ENCODE data around the gene SPTBN5.

The SPTBN5 gene

DNA sequence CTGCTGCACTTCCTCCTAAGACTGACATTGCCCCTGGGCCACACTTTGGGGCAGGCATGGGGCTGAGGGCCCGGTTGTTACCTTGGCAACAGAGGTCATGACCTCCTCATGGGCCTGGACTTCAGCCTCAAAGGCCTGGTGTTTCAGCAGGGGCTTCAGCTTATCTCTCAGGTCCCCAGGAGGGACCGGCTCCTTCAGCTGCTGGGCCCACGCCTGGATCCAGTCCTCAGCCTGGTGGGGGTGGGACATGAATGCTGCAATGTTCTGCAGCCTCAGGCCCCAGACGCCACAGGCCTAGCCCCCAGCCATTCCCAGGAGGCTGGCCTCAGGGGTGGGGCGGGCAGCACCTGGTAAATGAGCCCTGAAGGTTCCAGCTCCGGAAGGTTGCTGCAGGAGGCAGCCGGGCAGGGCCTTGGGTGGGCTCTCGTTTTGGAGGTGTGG is 27.6 kb downstream of the SPTBN5 start:
- DNase-seq (ENCODE audit: low read depth), result no peak

DNA sequence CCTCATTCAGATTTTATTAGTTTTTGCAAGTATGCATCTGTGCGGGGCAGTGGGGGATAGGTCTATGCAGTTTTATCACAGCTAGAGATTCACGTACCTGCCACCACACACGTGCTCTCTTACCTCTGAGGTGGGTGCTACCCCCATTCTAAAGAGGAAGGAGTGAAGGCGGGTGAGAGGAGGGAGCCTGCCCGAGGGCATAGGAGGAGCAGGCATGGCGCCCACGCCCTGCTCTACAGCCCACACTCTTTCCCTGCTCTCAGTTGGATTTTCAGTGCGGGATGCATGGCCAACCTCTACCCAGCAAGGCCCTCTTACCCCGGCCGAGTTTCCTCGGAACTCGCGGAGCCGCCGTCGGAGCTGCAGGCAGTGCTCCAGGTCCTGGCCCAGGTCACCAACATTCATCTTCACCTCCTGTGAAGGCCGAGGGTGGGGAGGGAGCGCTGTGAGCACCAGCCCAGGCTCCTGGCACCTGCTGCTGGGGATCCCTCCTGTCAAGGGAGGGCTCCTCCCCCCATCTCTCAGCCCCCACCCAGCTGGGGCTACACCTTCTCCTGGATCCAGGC is 28.3 kb downstream of the SPTBN5 start:
- DNase-seq (ENCODE audit: low read depth), result no peak

DNA sequence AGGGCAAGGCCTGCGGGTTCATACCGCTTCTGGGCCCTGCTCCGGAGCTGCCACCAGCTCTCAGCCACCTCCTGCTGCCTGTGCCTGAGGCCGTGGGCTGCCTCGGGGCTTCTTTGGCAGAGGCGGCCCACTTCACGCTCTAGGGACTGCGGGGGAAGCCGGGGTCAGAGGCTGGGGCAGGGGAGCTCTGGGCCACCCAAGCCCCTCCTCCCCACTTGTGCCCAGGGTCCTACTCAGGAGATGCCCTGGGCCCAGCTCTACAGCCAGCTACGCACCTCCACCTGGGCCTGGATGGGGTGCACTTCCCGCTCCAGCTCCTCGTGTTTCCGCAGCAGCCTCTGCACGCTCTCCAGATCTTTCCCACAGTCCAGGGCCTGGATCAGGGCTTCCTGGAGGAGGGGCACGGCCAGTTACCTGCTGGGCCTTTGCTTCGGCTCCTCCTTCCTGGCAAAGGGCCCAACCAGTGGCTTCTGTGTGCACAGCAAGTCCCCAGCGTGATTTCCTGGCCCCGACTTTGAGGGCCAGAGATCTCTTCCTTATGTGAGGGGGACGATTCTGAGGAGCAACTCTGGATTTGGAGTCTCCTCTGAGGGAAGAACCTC is 31.2 kb downstream of the SPTBN5 start:
- DNase-seq (ENCODE audit: low read depth), result no peak

DNA sequence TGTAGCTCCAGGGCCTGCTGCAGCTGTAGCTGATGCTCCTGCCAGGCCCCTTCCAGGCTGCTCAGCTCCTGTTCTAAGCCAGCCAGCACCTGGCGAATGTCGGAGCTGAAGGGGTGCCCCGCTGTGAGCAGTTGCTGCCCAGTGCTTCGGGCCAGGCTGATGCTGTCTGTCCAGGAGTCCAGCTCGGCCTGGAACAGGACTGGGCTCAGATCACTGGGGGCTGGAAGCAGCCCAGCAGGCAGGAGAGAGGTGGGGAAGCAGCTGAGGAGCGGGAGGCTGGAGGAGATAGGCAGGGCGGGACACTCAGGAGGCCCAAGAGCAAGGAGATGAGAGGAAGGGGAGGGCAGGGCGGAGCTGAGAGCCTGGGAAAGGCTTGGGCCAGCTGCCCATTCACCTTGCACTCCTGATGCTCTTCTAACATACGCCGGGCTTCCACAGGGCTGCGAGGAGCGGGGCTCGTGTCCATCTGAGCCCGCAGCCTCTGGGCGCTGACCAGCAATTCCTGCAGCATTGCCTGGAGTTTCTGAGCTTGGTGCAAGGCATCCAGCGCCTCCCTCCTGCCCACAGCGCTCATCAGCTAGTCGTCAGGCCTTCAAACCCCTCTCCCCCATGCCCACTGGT is 32.0 kb downstream of the SPTBN5 start:
- no peak for DNase-seq (ENCODE audit: low read depth)

DNA sequence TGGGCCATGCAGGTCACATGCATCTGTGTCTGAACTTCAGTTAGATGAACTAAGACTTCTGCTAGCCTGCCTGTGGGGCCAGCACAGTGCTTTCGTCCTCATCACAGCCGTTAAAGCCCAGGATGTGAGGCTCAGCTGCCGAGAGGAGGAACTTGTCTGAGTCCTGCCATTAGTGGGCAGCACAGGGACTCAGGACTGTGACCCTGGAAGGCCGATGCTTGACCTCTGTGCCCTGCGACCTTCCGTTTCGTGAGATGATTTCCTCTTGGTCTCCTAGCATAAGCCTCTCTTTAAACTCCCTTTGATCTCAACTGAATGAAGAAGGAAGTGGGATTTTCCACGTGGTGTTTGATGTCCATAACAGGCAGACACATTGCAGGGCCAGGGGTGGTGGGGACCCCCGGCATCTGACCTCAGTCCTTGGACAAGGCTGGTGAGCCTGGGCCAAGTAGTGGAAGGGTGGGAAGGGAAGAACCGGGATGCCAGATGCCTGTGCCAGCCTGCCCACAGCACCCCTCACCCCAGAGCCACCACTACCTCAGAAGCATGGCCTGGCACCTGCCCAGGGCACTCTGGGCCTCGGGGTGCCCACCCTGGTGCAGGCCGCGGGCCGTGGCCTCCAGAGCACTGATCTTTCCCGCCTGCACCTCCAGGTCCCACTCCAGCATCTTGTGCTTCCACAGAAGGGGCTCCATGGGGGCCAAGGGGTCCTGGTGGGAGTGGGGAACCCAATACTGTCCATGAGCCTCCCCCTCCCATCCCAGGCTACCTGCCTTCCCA is 33.6 kb downstream of the SPTBN5 start:
- DNase-seq (ENCODE audit: low read depth), result no peak

DNA sequence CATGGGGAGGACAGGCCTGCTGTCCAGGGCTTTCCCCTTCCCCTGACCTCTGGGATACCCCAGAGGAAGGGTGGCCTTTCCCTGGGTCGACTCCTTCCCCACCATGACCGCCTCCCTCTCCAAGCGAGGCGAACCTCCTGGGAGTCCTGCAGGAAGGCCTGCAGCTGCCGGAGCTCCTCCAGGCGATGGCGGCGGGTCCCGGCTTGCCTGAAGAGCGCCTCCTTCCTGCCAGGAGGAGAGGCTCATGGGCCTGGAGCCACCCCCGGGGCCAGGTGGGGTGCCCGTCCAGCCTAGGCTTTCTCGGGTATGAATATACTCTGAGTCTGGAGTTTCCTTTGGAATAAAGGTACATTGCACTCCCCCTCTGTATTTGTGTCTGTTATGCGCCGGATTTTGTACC is 35.1 kb downstream of the SPTBN5 start:
- DNase-seq (ENCODE audit: low read depth), result no peak

DNA sequence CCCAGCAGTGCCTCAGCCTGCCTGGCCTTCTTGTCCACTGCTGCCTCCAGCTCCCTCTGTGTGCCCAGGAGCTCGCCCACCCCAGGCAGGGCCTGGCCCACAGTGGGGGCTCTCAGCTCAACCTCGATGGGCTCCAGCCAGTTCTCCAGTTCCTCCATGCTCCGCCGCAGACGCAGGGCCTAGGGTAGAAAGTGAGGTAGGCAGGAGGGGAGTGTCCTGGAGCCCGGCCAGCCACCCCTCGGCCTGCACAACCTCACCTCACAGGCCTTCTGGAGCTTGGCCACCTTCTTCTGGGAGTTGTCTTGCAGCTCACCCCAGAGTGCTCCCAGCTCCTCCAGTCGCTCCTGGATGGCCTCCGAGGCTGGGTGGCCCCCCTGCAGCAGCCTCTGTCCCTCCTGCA is 36.5 kb downstream of the SPTBN5 start:
- no peak for DNase-seq (ENCODE audit: low read depth)

DNA sequence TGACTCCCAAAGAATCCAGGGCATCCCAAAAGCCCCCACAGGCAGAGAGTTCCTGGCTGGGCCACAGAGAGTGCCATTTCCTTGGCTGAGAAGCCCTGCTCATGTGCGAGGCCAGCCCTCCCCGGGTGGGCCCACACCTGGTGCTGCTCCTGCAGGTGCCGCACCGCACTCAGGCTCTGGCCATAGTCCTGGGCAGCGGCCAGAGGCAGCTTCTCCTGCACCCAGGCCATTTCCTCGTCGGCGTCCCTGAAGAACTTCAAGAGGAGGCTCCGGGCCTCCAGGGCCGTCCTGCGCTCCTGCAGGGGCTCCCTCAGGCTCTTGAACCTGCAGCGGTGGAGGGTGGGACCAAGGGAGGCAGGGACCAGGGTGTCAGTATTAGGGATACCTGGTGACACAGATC is 37.1 kb downstream of the SPTBN5 start:
- no peak for DNase-seq (ENCODE audit: low read depth)

DNA sequence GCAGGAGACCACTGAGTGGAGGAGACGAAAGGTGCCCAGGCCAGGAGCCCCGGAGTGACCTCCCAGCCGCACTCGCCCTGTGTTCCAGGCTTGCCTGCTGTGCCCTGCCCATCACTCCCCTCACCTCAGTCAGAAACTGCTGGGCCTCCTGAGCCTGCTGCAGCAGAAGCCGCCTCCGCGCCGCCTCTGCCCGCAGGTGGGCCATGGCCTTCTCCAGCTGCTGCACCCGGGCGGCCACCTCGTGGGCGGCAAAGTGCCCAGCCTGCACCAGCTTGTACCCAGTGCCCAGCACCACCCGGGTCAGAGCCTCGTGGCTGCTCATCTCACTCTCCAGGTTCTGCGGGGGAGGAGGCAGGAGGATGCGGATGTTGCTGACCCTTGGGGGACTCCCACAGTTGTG is 37.6 kb downstream of the SPTBN5 start:
- no peak for DNase-seq (ENCODE audit: low read depth)

DNA sequence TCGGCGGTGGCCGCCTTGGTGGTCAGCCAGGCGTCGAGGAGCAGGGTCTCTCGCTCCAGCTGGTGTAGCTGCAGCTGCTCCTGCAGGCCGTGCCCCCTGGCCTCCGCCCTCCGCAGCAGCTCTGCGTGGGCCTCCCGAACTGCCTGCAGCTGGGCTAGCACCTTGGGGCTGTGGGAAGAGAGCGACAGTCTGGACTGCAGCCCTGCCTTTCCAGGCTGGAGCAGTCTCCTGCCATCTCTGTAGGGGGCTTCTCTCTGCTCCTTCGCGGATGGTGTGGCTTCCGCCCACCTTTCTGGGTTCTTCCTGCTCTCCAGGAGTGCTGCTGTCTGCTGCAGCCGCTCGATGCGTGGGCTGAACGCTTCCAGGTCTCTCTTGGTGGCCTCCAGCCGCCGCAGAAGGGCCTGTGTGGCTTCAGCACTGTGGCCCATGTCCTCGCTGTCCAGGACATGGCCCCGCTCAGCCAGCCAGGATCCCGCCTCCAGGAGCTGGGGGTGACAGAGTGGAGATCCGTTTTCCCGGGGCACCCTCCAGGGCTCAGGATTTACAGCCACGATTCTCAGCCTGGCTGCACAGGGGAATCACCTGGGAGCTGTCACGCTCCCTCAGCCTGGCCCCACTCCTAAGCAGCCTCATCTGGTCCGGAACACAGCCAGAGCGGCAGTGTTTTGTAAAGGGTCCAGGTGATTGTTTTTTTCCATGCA is 38.4 kb downstream of the SPTBN5 start:
- no peak for DNase-seq (ENCODE audit: low read depth)

DNA sequence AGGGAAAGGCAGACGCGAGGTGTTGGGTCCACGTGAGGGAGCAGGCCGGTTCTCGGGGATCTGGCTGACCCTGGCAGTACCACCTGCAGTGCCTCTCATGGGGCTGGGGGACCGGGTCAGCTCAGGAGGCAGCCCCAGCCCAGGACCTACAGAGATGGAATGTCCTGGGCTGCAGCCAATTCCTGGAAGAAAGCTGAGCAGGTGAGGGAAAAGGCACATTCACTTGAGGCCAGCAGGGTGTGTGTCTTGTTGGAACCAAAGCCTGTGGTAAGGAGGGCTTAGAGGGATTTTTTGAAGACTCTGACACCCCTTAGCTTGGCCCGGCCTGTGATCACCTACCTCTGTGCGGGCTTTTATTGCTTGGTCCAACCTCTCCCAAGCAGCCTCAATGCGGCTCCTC is 39.4 kb downstream of the SPTBN5 start:
- DNase-seq (ENCODE audit: low read depth), result no peak

DNA sequence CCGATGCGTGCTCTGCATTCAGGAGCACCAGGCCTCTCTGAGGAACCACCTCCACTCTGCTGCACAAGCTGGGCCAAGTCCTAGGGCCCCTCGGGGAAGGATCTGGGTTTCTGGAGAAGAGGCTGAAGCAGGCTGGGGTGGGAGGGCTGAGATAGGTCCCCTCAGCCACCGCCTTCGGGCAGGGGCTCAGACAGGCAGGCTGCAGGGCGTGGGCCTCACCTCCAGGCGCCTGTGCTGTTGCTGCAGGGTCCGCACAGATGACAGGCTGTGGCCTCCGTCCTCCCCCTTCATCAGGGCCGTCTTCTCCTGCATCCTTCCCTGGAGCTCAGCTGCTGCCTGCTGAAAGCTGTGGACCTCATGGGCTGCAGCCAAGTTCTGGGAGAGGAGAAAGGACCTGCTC is 40.0 kb downstream of the SPTBN5 start:
- DNase-seq (ENCODE audit: low read depth), result no peak

DNA sequence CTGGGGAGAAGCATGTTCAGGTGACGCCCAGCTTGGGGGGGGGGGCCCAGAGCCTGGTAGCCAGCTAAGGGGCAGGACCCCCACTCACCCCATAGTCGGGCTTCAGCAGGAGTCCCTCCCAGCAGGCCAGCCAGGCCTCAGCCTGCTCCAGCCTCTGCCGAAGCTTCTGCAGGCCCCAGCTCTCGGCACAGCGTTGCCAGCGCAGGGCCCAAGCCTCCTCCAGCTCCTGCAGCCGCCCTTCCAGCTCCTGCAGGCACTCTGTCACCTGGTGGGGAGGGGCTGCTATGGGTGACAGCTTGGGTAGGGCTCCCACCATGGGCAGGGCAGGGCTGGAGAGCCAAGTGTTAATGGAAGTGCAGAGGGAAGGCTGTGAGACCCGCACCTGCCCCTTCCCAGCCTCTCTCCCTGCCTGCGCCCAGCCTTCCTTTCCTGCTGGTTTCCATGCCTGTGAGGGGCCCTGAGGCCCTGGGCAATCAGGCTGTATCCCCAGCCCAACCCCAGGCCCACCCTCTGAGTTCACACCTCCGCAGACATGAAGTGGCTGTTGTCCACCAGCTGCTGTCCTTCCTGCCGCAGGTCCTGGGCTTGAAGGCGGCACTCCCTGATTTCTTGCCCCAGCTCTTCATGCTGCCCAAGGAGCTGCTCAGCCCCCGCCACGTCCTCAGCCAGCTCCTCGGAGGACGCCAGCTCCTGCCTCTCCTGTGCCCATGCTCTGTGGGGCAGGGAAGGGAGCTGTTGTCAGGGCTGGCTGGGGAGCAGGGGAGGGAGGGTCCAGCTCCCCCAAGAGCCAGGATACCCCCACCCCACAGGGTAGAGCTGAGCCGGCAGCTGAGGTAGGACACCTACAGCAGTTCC is 40.9 kb downstream of the SPTBN5 start:
- DNase-seq (ENCODE audit: low read depth), result no peak

DNA sequence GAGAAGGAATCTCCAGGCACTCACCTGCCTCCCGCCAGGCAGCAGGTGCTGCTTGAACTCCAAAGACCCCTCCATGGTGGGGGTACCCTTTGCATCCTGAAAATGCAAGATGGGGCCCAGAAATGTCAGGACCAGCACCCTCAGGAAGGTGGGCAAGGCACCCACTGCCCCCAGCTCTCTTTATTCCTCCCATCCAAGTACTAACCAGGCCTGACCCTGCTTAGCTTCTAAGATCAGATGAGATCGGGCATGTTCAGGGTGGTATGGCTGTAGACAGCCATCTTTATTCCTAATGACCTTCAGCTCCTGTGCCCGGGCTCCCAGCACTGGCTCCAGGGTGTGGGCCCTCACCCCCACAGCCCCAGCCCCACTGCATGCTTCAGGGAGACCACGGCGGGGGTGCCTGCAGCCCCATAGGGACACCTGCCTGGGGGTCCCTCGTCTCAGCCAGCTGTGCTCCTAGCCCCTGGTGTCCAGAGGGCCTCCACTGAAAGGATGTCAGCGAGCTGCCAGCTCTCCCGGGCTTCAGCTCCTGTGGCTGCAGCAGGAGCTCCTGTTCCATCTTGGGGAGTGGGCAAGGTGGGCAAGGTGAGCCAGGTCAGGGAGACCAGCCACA is 42.0 kb downstream of the SPTBN5 start:
- no peak for DNase-seq (ENCODE audit: low read depth)

DNA sequence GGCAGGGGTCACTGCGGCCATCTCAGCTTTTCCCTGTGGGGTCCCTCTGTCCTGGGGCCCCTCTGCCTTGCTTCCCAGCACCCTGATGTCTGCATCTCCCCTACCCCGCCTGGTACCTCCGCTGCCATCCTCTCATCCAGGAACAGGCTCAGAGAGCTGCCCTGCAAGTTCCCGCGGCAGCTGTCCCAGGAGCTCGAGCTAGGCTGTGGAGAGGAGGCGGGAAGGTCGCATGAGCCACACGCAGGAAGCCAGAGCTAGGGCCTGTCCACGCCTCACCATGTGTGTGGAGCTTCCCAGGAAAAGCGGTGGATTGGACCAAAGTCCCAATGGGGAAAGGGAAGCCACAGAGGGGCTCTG is 42.7 kb downstream of the SPTBN5 start:
- no peak for DNase-seq (ENCODE audit: low read depth)

DNA sequence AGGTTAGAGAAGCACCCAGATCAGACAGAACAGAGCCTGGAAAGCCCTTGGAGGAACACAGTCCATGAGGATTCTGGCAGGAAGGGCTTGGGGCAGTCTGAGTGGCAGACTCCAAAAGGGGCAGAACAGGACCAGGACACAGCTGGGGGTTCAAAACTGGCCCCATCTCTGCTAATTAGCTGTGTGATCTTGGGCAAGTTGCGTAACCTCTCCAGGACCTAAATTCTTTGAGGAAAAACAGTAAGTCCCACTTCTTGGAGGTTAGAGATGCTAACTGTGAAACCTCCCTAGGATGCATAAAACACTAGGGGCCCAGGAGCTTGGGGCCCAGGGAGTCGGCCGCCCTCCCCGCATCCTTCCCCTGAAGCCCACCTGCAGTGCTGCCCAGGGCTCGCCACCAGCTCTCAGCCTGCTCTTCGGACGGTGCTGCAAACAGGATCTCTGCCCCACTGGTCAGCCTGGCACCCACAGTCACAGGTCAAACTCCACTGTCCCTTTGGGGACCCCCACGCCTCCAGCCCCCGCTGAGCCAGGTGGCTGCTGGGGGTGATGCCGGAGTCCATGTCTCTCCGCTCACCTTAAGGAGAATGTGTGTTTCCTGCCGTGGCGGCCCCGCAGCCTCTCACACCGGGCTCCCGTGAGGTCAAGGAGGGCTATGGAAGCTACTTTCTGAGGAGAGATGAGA is 43.2 kb downstream of the SPTBN5 start:
- no peak for DNase-seq (ENCODE audit: low read depth)

DNA sequence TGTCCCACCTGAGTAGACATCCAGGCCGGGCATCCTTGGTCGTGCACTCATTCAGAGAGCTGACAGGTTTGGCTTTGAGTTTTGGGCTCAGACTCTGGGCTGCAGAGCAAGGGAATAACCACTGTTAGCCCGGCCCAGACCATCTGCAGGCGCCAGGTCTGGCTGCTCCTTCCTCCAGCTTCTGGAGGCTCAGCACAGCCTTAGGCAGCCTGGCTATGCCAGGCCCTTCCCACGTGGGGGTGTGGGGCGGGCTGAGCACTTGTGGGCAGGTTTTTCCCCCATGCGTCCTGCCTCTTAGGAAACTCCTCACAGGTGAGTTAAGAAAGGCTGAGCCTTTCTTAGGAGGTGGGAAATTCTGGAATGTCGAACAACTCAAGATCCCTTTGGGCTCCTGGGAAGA is 44.0 kb downstream of the SPTBN5 start:
- no peak for DNase-seq (ENCODE audit: low read depth)

DNA sequence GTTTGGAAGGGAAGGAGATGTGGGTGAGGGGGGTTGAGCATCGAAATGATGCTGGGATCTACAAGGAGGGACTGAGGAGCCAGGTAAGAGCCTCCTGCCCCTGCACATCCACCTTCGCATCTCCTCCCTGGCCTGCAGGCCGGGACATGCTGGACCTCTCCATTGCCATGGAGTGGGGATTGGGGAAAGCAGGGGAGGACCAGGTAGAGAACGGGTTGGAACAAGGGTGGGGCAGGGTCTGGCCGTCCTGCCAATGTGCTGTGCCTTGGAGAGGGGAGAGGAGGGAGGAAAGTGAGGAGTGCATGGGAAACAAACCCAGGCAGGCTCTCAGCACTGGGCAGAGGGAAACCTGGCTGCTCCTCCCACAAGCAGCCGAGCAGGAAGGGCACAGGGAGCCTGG is 44.6 kb downstream of the SPTBN5 start:
- no peak for DNase-seq (ENCODE audit: low read depth)

DNA sequence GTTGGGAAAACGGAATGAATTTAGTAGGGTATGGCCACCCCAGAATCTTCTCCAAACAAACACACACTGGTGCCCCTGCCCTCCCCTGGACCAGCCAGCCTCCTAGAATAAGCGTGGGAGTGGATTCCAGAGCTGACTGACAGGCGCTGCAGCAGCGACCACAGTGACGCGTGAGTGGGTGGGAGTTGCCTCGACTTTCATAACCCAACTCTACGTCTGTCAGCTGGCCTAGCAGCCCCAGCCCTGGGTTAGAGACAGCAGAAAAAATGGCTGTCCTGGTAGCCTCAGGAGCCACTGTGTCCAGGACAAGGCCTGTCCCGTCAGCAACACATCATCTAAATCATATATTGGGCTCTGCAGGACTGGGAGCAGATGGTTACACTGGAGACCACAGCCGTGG is 45.2 kb downstream of the SPTBN5 start:
- DNase-seq (ENCODE audit: low read depth), result no peak

DNA sequence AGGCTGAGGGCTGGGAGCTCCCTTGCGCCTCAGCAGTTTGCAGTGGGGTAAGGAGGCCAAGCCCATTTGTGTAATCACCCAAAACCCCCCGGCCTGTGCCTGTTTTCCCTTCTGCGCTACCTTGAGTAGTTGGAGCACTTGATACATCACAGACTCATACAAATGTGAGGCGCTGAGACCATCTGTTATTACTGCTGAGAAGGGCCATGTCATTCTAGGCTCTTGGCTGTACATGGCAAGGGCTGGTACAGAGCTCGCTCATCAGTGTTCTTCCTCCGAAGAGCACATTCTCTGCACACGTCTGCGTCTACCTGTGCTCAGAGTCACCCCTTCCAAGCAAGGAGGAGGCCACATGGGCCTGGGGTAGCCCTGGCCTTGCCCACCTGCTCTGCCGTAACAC is 45.9 kb downstream of the SPTBN5 start:
- DNase-seq (ENCODE audit: low read depth), result no peak

DNA sequence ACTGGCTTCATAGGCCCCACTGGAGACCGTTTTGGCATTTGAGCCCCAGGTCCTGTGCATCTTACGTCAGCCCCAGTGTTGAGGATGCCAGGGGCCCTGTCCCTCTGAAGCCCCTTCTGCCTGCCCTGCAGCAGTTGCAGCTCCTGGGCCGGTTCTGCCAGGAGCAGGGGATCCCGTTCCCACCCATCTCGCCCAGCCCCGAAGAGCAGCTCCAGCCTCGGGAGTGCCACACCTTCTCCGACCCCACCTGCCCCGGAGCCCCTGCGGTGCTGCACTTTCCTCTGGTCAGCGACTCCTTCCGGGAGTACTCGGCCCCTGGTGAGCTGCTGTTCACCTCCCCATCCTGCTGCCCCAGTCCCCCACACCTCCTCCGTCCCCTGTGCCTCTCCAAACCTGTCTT is 46.6 kb downstream of the SPTBN5 start:
- DNase-seq (ENCODE audit: low read depth), result no peak

Measured in HS-27A (cell line).